PC-3 (cell line): ENCODE results near the gene PKP1.

ENCODE experiments used
- EZH2phosphoT487 ChIP-seq: fragments of 300-600 bp; sonication (generic); IDR thresholded peaks from 2 replicates; pipeline ENCODE4 v1.6.1; 2018; ENCODE audit warnings: mild to moderate bottlenecking, antibody characterized with exemption, low read length, borderline replicate concordance
- TF ChIP-seq, protein P1 (sequence below): fragments of 300-600 bp; sonication (generic); conservative IDR thresholded peaks from 2 replicates; pipeline ENCODE4 v1.5.1; 2017; ENCODE audit warnings: antibody characterized with exemption, low read depth, mild to moderate bottlenecking, low read length

- TF ChIP-seq, protein P1, sequence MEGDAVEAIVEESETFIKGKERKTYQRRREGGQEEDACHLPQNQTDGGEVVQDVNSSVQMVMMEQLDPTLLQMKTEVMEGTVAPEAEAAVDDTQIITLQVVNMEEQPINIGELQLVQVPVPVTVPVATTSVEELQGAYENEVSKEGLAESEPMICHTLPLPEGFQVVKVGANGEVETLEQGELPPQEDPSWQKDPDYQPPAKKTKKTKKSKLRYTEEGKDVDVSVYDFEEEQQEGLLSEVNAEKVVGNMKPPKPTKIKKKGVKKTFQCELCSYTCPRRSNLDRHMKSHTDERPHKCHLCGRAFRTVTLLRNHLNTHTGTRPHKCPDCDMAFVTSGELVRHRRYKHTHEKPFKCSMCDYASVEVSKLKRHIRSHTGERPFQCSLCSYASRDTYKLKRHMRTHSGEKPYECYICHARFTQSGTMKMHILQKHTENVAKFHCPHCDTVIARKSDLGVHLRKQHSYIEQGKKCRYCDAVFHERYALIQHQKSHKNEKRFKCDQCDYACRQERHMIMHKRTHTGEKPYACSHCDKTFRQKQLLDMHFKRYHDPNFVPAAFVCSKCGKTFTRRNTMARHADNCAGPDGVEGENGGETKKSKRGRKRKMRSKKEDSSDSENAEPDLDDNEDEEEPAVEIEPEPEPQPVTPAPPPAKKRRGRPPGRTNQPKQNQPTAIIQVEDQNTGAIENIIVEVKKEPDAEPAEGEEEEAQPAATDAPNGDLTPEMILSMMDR, result no peak
- TF ChIP-seq EZH2phosphoT487, result no peak
These were observed 44.5 kb downstream of the PKP1 start for GRCh38 chr1:201327687-201328240.
